HepG2 (cell line): ENCODE results near the gene ANKRD13D. TPM values are rescaled to one million over a fixed set of nuclear protein-coding genes. Genes with fewer than 3 reads are reported as not detected.

Experiments used
- ATAC-seq: fragments of 200-7000 bp; cut with Tn5 transposase; 3 replicates; pipeline ENCODE4 v1.9.1; 2020; ENCODE audit warnings: mild to moderate bottlenecking, moderate library complexity
- BruUV-seq: library from RNA; stranded (reverse); fragments of 400-500 nt; replicated peaks from 2 replicates; lab custom pipeline; 2021; lab: Mats Ljungman, UMichigan
- CTCF ChIA-PET: fragments of 300-600 bp; formaldehyde crosslinking; extraction: SDS; loops from one replicate; lab custom pipeline; 2021; ENCODE audit warnings: low total read pairs, inconsistent platforms, low intra/inter-chr PET ratio; lab: Yijun Ruan, JAX
- POLR2A ChIA-PET: fragments of 350-600 bp; sonication (Branson Sonifier 250); formaldehyde crosslinking; loops from one replicate; lab custom pipeline; 2020; ENCODE audit warnings: antibody characterized with exemption, inconsistent platforms; lab: Yijun Ruan, JAX
- DNase-seq: peaks from one replicate; pipeline ENCODE4 v3.0.0-alpha.2; 2015; ENCODE audit warnings: low spot score
- FAIRE-seq: peaks from 3 replicates; lab custom pipeline; 2011; peaks lifted over from hg19 to GRCh38; lab: Jason Lieb, UNC
- H2AFZ ChIP-seq: one replicate; pipeline ENCODE4 v1.6.1; 2011; ENCODE audit warnings: low read length, inconsistent platforms
- H3K27ac ChIP-seq: fragments of 300-600 bp; 3 replicates; pipeline ENCODE4 v1.8.0; 2011; ENCODE audit warnings: mixed run types, mild to moderate bottlenecking, mixed read lengths, low read length, inconsistent platforms; ENCODE audit not compliant: insufficient read depth; ENCODE audit errors: extremely low read length
- H3K27me3 ChIP-seq, 2 experiments: fragments of 200-600 bp in 1 of 2; 2 replicates in 1 of 2; 3 replicates in 1 of 2; pipeline versions ENCODE4 v1.6.0 to v1.8.0; 2011; ENCODE audit warnings: low read length in 2 of 2, mild to moderate bottlenecking in 2 of 2, moderate library complexity in 2 of 2, inconsistent platforms in 1 of 2; ENCODE audit not compliant: insufficient read depth in 2 of 2, control insufficient read depth in 1 of 2
- H3K36me3 ChIP-seq, 2 experiments: fragments of 200-600 bp in 1 of 2; replicated peaks in 1 of 2; 2 replicates in 1 of 2; 3 replicates in 1 of 2; pipeline versions ENCODE4 v1.5.1 to v1.8.0; 2011; ENCODE audit warnings: low read length in 2 of 2, inconsistent platforms in 1 of 2; ENCODE audit not compliant: insufficient read depth in 2 of 2, control insufficient read depth in 1 of 2
- H3K4me1 ChIP-seq: 2 replicates; pipeline ENCODE4 v1.5.1; 2012; ENCODE audit warnings: low read length, inconsistent platforms; ENCODE audit not compliant: insufficient read depth
- H3K4me2 ChIP-seq: 2 replicates; pipeline ENCODE4 v1.6.0; 2011; ENCODE audit warnings: low read depth, low read length, inconsistent platforms
- H3K4me3 ChIP-seq, 3 experiments: fragments of 200-600 bp in 1 of 3; sonication (generic), shearing (Covaris generic) in 1 of 3; replicated peaks in 1 of 3; 2 replicates each; pipeline ENCODE4 v1.5.1; 2011 to 2016; ENCODE audit warnings: low read length in 3 of 3, inconsistent platforms in 2 of 3, low read depth in 2 of 3, mild to moderate bottlenecking in 2 of 3, control low read depth in 1 of 3, mixed read lengths in 1 of 3; ENCODE audit not compliant: insufficient read depth in 1 of 3
- H3K79me2 ChIP-seq: one replicate; pipeline ENCODE4 v1.6.1; 2011; ENCODE audit warnings: low read length, inconsistent platforms; ENCODE audit not compliant: insufficient read depth
- H3K9ac ChIP-seq: 2 replicates; pipeline ENCODE4 v1.6.0; 2011; ENCODE audit warnings: mild to moderate bottlenecking, low read depth, low read length, inconsistent platforms; ENCODE audit not compliant: insufficient read depth
- H3K9me3 ChIP-seq: 2 replicates; pipeline ENCODE4 v1.5.1; 2012; ENCODE audit warnings: mild to moderate bottlenecking, low read length
- H4K20me1 ChIP-seq: 2 replicates; pipeline ENCODE4 v1.6.0; 2011; ENCODE audit warnings: inconsistent platforms, mild to moderate bottlenecking, low read length, moderate library complexity; ENCODE audit not compliant: insufficient read depth
- FOSL1 ChIP-seq: sonication (generic); formaldehyde crosslinking; IDR thresholded peaks from 2 replicates; pipeline ENCODE4 v1.9.0; 2021; ENCODE audit warnings: missing genetic modification reagents, borderline replicate concordance
- MATR3 ChIP-seq: sonication (generic); formaldehyde crosslinking; IDR thresholded peaks from 2 replicates; pipeline ENCODE4 v1.4.0; 2020; ENCODE audit warnings: missing genetic modification reagents
- SNRNP70 ChIP-seq: fragments of 200-400 bp; formaldehyde crosslinking; IDR thresholded peaks from 2 replicates; pipeline ENCODE4 v1.6.1; 2017; ENCODE audit warnings: mild to moderate bottlenecking, low read depth, low read length, moderate library complexity
- TCF12 ChIP-seq, 2 experiments: fragments of 450-650 bp in 1 of 2; sonication (generic) in 1 of 2; formaldehyde crosslinking in 1 of 2; IDR thresholded peaks; 2 replicates each; pipeline versions ENCODE4 v1.6.1 to v1.8.0; 2017 to 2022; ENCODE audit warnings: antibody characterized with exemption in 1 of 2, mild to moderate bottlenecking in 1 of 2, missing genetic modification reagents in 1 of 2, moderate library complexity in 1 of 2
- ZNF263 ChIP-seq: sonication (generic); formaldehyde crosslinking; IDR thresholded peaks from 2 replicates; pipeline ENCODE4 v1.4.0; 2020; ENCODE audit warnings: missing genetic modification reagents
- ZNF335 ChIP-seq: sonication (generic); formaldehyde crosslinking; IDR thresholded peaks from 2 replicates; pipeline ENCODE4 v1.4.0; 2020; ENCODE audit warnings: missing genetic modification reagents
- ZZZ3 ChIP-seq: sonication (generic); formaldehyde crosslinking; IDR thresholded peaks from 2 replicates; pipeline ENCODE4 v1.4.0; 2020; ENCODE audit warnings: missing genetic modification reagents, mild to moderate bottlenecking, borderline replicate concordance
- WGBS: methylation state at CpG from one replicate; pipeline ENCODE4 v1.1.6; 2017; ENCODE audit warnings: low lambda C conversion rate; 5-methylcytosine and 5-hydroxymethylcytosine counted together
- in situ Hi-C: cut with HindIII; loops from 2 replicates; pipeline ENCODE4 v1.10.0; 2017; ENCODE audit warnings: low pct_unique_long_range_greater_than_20kb; ENCODE audit not compliant: extremely low pct_ligation_motif_present
- intact Hi-C: fragments of 100-400 bp; cut with micrococcal nuclease; formaldehyde crosslinking; loops from one replicate; pipeline ENCODE4 v1.10.0; 2022; ENCODE audit not compliant: unreplicated experiment
- polyA plus RNA-seq, 8 experiments: library from polyadenylated mRNA; depleted of rRNA in 3 of 8; stranded (reverse) in 7 of 8; unstranded in 1 of 8; fragments of >200 nt; fragmentation: Illumina TruSeq in 4 of 8; extraction: Trizol in 4 of 8; gene quantifications; 2 replicates each; pipeline versions ENCODE4 v1.2.1 to v1.2.3, GENCODE V29; 2011 to 2016; ENCODE audit warnings: low read depth in 4 of 8, missing spikeins in 1 of 8, mixed read lengths in 1 of 8; ENCODE audit not compliant: insufficient read depth in 1 of 8
- total RNA-seq, 5 experiments: library from RNA; depleted of rRNA; stranded (reverse); fragments of >200 nt; fragmentation: Illumina TruSeq; extraction: Trizol; gene quantifications; 2 replicates each; pipeline ENCODE4 v1.2.3, GENCODE V29; 2016; ENCODE audit warnings: low read depth in 1 of 5
- TF ChIP-seq, protein P1 (sequence below): sonication (generic); IDR thresholded peaks from 2 replicates; pipeline ENCODE4 v1.6.1; 2016; ENCODE audit warnings: low read depth, borderline replicate concordance
- TF ChIP-seq, protein P2 (sequence below): sonication (generic); formaldehyde crosslinking; IDR thresholded peaks from 2 replicates; pipeline ENCODE4 v1.4.0; 2020; ENCODE audit warnings: missing genetic modification reagents
- TF ChIP-seq, protein P3 (sequence below): sonication (generic); formaldehyde crosslinking; IDR thresholded peaks from 2 replicates; pipeline ENCODE4 v1.9.0; 2022; ENCODE audit warnings: missing genetic modification reagents, mild to moderate bottlenecking, borderline replicate concordance

Gene ANKRD13D
- total and polyA plus RNA-seq, 2 of the 13 experiments (the other 11 are each of a cell fraction or from before 2014, with no cell fraction given), result 18.6 to 27.3 TPM

DNA sequence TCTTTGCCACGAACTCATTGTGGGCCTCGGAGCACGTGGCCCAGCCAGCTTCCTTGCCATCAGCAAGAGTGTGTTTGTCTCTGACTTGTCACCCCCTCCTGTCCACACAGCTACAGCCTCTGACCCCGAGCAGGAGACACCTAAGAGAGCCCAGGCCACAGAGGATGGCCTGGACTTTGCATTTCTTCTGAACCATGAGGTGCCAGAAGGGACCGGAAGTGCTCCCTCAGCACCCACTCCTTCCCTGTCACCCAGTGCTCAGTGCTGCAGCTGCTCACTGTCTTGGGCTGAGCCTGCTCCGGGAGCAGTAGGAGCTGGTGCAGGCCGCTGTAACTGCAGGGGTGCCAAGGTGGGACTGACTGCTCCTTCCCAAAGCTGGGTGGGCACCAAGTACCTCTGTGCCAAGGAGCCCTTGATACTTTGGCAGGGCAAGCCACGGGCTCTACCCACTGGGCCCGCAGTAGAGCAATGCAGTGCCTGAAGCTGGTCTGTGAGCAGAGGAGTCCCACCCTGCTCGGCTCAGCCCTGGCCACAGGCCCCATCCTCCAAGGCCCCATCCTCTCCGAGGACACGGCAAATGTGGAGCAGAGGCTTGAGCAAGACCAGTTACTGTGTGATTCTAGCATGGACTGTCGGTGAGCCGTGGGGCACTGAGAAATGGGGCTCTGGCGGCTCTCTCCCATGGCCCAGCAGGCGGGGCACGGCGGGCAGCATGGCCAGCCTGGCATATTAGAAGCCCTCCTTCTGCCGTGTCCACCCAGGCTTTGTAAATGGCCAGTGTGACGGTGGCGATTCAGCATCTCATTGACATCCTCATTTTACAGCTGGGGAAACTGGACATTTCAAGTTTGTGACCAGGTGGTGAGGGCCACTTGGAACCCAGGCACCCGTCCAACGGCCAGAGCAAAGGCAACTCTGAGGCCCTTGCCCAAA lies 16.5 kb upstream of the ANKRD13D start:
- H4K20me1 ChIP-seq, result peaks cover 47% of the 10 kb centered on the region
- H3K27me3 ChIP-seq, result no peaks in the 10 kb centered on the region
- ATAC-seq (no peak), DNase-seq (no peak), FAIRE-seq (no peak)
- no peak overlapping the region for H3K9ac ChIP-seq
- no TSS peak for BruUV-seq
- in situ Hi-C loops (no loop called here), intact Hi-C loops (no loop called here)
- peaks cover 12 to 66% of the 10 kb centered on the region in 2 experiments for H3K36me3 ChIP-seq
- 97% methylated on average over 10 of the region's 23 CpGs for WGBS
- H3K79me2 ChIP-seq, result peaks cover 68% of the 10 kb centered on the region
- CTCF ChIA-PET, result no interaction called here
- no peak overlapping the region for H3K4me3 ChIP-seq
- no peak overlapping the region for H3K27ac ChIP-seq
- peaks cover 39% of the 10 kb centered on the region for H3K4me1 ChIP-seq
- POLR2A ChIA-PET, result no interaction called here
- no peak overlapping the region for H2AFZ ChIP-seq
- H3K4me2 ChIP-seq, result no peak overlapping the region
- H3K9me3 ChIP-seq, result no peaks in the 10 kb centered on the region
- TF ChIP-seq MATR3, result no peak
- TF ChIP-seq ZNF263, result peak; percentile 47; the same call in 1 of the 2 replicates
- TF ChIP-seq, all 625 proteins: peak for 1

DNA sequence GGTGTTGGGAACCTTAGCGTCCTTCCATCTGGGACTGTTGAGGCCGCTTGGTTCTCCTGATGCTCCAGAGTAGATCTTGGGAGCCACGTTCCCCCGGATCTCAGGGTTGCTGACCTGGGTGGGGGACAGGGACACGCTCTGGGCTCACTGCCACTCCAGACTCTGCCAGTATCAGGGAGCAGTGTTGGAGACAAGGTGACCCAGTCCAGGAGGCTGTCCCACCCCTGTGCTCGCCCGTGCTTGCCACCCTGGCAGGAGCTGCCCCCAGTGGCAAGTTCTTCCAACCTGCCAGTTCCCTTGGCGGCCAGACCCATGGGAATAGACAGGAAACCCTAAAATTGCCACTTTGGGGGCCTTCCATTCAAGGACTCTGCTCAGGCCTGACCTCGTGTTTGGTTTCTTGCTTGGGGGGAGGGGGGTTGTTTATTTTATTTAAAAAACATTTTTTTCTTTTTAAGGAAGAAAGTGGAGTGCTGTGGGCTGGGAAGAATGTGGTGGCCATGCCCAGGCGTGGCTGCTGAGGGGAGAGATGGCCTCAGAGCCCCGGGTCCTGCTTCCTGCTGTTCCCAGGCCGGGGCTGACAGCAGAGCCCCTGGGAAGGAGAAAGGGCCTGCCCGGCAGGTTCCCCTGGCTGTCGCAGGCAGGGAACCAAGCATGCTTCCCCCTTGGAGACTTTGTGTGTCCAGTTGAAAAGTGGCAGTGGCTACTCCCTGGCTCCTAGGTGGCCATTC lies 15.7 kb upstream of the ANKRD13D start:
- no peak for DNase-seq
- no peak for ATAC-seq
- in situ Hi-C loops, result no loop called here
- no peak overlapping the region for H3K4me3 ChIP-seq
- 91% methylated on average over 11 of the region's 14 CpGs for WGBS
- peaks cover 13 to 64% of the 10 kb centered on the region in 2 experiments for H3K36me3 ChIP-seq
- no peak overlapping the region for H3K27ac ChIP-seq
- no peak for FAIRE-seq
- H4K20me1 ChIP-seq, result peaks cover 49% of the 10 kb centered on the region; the same call in 1 of the 2 replicates
- no peaks in the 10 kb centered on the region for H3K9me3 ChIP-seq
- no peak overlapping the region for H3K9ac ChIP-seq
- no peak overlapping the region for H3K4me2 ChIP-seq
- peaks cover 60% of the 10 kb centered on the region for H3K79me2 ChIP-seq
- peaks cover 30% of the 10 kb centered on the region for H3K4me1 ChIP-seq
- no peaks in the 10 kb centered on the region for H3K27me3 ChIP-seq
- BruUV-seq, result no TSS peak
- ChIA-PET CTCF (no interaction called here), POLR2A (no interaction called here)
- intact Hi-C loops, result no loop called here
- no peak overlapping the region for H2AFZ ChIP-seq
- no peak for TF ChIP-seq FOSL1
- TF ChIP-seq ZNF335 (CRISPR knock-in tag), result no peak
- TF ChIP-seq SNRNP70, result no peak
- TF ChIP-seq, protein P1, sequence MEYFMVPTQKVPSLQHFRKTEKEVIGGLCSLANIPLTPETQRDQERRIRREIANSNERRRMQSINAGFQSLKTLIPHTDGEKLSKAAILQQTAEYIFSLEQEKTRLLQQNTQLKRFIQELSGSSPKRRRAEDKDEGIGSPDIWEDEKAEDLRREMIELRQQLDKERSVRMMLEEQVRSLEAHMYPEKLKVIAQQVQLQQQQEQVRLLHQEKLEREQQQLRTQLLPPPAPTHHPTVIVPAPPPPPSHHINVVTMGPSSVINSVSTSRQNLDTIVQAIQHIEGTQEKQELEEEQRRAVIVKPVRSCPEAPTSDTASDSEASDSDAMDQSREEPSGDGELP, result no peak
- TF ChIP-seq, protein P2, sequence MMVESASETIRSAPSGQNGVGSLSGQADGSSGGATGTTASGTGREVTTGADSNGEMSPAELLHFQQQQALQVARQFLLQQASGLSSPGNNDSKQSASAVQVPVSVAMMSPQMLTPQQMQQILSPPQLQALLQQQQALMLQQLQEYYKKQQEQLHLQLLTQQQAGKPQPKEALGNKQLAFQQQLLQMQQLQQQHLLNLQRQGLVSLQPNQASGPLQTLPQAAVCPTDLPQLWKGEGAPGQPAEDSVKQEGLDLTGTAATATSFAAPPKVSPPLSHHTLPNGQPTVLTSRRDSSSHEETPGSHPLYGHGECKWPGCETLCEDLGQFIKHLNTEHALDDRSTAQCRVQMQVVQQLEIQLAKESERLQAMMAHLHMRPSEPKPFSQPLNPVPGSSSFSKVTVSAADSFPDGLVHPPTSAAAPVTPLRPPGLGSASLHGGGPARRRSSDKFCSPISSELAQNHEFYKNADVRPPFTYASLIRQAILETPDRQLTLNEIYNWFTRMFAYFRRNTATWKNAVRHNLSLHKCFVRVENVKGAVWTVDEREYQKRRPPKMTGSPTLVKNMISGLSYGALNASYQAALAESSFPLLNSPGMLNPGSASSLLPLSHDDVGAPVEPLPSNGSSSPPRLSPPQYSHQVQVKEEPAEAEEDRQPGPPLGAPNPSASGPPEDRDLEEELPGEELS (CRISPR knock-in tag), result no peak
- no peak for TF ChIP-seq TCF12 (IDR thresholded peaks at IDR 0.05)
- no peak for TF ChIP-seq TCF12 (CRISPR knock-in tag; IDR thresholded peaks at IDR 0.05)
- no peak for TF ChIP-seq ZNF263
- TF ChIP-seq, protein P3, sequence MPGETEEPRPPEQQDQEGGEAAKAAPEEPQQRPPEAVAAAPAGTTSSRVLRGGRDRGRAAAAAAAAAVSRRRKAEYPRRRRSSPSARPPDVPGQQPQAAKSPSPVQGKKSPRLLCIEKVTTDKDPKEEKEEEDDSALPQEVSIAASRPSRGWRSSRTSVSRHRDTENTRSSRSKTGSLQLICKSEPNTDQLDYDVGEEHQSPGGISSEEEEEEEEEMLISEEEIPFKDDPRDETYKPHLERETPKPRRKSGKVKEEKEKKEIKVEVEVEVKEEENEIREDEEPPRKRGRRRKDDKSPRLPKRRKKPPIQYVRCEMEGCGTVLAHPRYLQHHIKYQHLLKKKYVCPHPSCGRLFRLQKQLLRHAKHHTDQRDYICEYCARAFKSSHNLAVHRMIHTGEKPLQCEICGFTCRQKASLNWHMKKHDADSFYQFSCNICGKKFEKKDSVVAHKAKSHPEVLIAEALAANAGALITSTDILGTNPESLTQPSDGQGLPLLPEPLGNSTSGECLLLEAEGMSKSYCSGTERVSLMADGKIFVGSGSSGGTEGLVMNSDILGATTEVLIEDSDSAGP (CRISPR knock-in tag), result no peak
- no peak for TF ChIP-seq ZZZ3
